GM12865 (cell line): ENCODE results near the gene CASZ1.

Experiments used
- DNase-seq: peaks from one replicate; pipeline ENCODE4 v3.0.0; 2010; ENCODE audit warnings: low read depth
- H3K4me3 ChIP-seq: 2 replicates; pipeline ENCODE4 v1.5.1; 2011; ENCODE audit warnings: mild to moderate bottlenecking, low read depth, low read length, control low read depth
- CTCF ChIP-seq: IDR thresholded peaks from 2 replicates; pipeline ENCODE4 v1.5.1; 2011; ENCODE audit warnings: low read length, control low read depth, low read depth, inconsistent platforms; ENCODE audit not compliant: insufficient read depth; ENCODE audit errors: missing control alignments

CASZ1 gene

GRCh38 chr1:10589074-10589473 lies 207.4 kb downstream of the CASZ1 start:
- DNase-seq: no peak
- TF ChIP-seq CTCF: no peak
- no peak overlapping the region for H3K4me3 ChIP-seq

GRCh38 chr1:10588640-10589039 lies 207.8 kb downstream of the CASZ1 start:
- no peak overlapping the region for H3K4me3 ChIP-seq
- no peak for DNase-seq
- TF ChIP-seq CTCF: no peak
